Measurements from ENCODE around the gene PCYT2.

Gene PCYT2

GRCh38 chr17:81895400-81895799, 15.8 kb downstream of the PCYT2 start:
- no peak overlapping the region for H3K4me3 ChIP-seq (ENCODE audit: low read depth, low read length)
- ChIA-PET POLR2A (no interaction called here), CTCF (no interaction called here)
- TF ChIP-seq CTCF (IDR thresholded peaks at IDR 0.05; ENCODE audit: insufficient read depth, low read length, missing control alignments) = no peak
- DNase-seq (ENCODE audit: low read depth, low spot score) = no peak

- no peak for DNase-seq (ENCODE audit: low read depth, low spot score)
- H3K4me3 ChIP-seq (ENCODE audit: low read depth, low read length) = peak overlapping the region; percentile 81
- POLR2A ChIA-PET = no interaction called here
- CTCF ChIA-PET = no interaction called here
- no peak for TF ChIP-seq CTCF (IDR thresholded peaks at IDR 0.05; ENCODE audit: insufficient read depth, low read length, missing control alignments)
These were observed 20.0 kb downstream of the PCYT2 start for GRCh38 chr17:81891303-81891552.

- H3K4me3 ChIP-seq (ENCODE audit: low read depth, low read length) = peak overlapping the region; percentile 81
- no peak for TF ChIP-seq CTCF (IDR thresholded peaks at IDR 0.05; ENCODE audit: insufficient read depth, low read length, missing control alignments)
- DNase-seq (ENCODE audit: low read depth, low spot score) = no peak
- CTCF ChIA-PET = no interaction called here
- POLR2A ChIA-PET = no interaction called here
These were observed 20.5 kb downstream of the PCYT2 start for GRCh38 chr17:81890447-81891302.

- peak overlapping the region; percentile 23 for H3K4me3 ChIP-seq (ENCODE audit: low read depth, low read length)
- POLR2A ChIA-PET = no interaction called here
These were observed 21.6 kb downstream of the PCYT2 start for GRCh38 chr17:81889602-81890001.

GRCh38 chr17:81888988-81889595, 22.1 kb downstream of the PCYT2 start:
- no peak overlapping the region for H3K4me3 ChIP-seq (ENCODE audit: low read depth, low read length)
- no peak for TF ChIP-seq CTCF (IDR thresholded peaks at IDR 0.05; ENCODE audit: insufficient read depth, low read length, missing control alignments)
- ChIA-PET CTCF (interaction anchor here (0.9 kb wide), 1 partner anchor 20 kb away, joined by 3 read pairs; no protein-coding TSS in a partner anchor), POLR2A (no interaction called here)
- no peak for DNase-seq (ENCODE audit: low read depth, low spot score)

More at GRCh38 chr17:81889602-81890001, 21.6 kb downstream of the PCYT2 start:
- CTCF ChIA-PET = no interaction called here
- TF ChIP-seq CTCF (IDR thresholded peaks at IDR 0.05; ENCODE audit: insufficient read depth, low read length, missing control alignments) = no peak
- no peak for DNase-seq (ENCODE audit: low read depth, low spot score)

- TF ChIP-seq CTCF (IDR thresholded peaks at IDR 0.05; ENCODE audit: insufficient read depth, low read length, missing control alignments) = no peak
- no peak overlapping the region for H3K4me3 ChIP-seq (ENCODE audit: low read depth, low read length)
- ChIA-PET POLR2A (interaction anchor here (0.6 kb wide), 1 partner anchor 49 kb away, joined by 3 read pairs; no protein-coding TSS in a partner anchor), CTCF (interaction anchor here (0.9 kb wide), 1 partner anchor 19 kb away, joined by 3 read pairs; no protein-coding TSS in a partner anchor)
- no peak for DNase-seq (ENCODE audit: low read depth, low spot score)
These were observed 22.9 kb downstream of the PCYT2 start for GRCh38 chr17:81888105-81888987.
